Vagina (tissue), 2 donors: ENCODE measurements around the gene C19orf38.

Experiments
- POLR2A ChIP-seq, 2 donors: fragments of 450-650 bp; IDR thresholded peaks; one replicate each; pipeline ENCODE4 v1.6.1; 2017; ENCODE audit warnings: antibody characterized with exemption in 2 of 2, mild to moderate bottlenecking in 2 of 2, moderate library complexity in 2 of 2
- POLR2AphosphoS5 ChIP-seq, 2 donors: sonication (generic); formaldehyde crosslinking; IDR thresholded peaks; one replicate each; pipeline ENCODE4 v1.9.0; 2017; ENCODE audit warnings: antibody characterized with exemption in 2 of 2, mild to moderate bottlenecking in 2 of 2, low read depth in 1 of 2; ENCODE audit not compliant: insufficient read depth in 1 of 2
- TF ChIP-seq, protein P1 (sequence below), 3 experiments: fragments of 450-650 bp in 2 of 3; fragments of 200-600 bp in 1 of 3; sonication (generic) in 1 of 3; IDR thresholded peaks; one replicate each; pipeline ENCODE4 v1.5.1; 2017 to 2019; ENCODE audit warnings: antibody characterized with exemption in 3 of 3, mild to moderate bottlenecking in 2 of 3, moderate library complexity in 2 of 3

DNA sequence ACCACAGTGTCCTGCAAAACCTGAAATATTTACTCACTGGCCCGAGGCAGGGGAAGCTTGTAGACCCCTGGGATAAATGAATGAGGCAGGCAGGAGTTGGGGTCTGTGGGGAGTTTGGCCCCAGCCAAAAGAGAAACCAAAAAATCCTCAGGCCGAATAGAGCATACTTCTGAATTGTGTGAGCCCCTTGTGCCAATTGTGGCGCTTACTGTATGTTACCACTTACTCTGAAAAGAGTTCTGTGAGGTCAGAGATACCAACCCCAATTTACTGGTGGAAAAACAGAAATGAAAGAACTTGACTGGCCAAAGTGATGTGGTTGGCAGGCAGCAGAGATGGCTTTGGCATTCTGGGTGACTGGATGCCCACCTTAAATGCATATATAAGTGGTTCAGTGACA, 30.0 kb downstream of the C19orf38 start:
- TF ChIP-seq POLR2A (IDR thresholded peaks at IDR 0.05) (no peak), POLR2AphosphoS5 (IDR thresholded peaks at IDR 0.05; ENCODE audit: insufficient read depth in 1 of 2, low read depth in 1 of 2) (no peak)
- TF ChIP-seq, protein P1, sequence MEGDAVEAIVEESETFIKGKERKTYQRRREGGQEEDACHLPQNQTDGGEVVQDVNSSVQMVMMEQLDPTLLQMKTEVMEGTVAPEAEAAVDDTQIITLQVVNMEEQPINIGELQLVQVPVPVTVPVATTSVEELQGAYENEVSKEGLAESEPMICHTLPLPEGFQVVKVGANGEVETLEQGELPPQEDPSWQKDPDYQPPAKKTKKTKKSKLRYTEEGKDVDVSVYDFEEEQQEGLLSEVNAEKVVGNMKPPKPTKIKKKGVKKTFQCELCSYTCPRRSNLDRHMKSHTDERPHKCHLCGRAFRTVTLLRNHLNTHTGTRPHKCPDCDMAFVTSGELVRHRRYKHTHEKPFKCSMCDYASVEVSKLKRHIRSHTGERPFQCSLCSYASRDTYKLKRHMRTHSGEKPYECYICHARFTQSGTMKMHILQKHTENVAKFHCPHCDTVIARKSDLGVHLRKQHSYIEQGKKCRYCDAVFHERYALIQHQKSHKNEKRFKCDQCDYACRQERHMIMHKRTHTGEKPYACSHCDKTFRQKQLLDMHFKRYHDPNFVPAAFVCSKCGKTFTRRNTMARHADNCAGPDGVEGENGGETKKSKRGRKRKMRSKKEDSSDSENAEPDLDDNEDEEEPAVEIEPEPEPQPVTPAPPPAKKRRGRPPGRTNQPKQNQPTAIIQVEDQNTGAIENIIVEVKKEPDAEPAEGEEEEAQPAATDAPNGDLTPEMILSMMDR (IDR thresholded peaks at IDR 0.05), result no peak
